HG02885 (cell line): Measurements from ENCODE around the gene OR56B4.
"Not testable (repeated sequence)": the region's sequence is repeated elsewhere in the genome, so short reads cannot be mapped to it uniquely, and the experiment has no call there.

Experiments
- ATAC-seq: cut with Tn5 transposase; IDR thresholded peaks from one replicate; pipeline ENCODE4 v1.9.1; 2021; ENCODE audit warnings: mild to moderate bottlenecking; ENCODE audit not compliant: unreplicated experiment, poor library complexity

Gene OR56B4, protein sequence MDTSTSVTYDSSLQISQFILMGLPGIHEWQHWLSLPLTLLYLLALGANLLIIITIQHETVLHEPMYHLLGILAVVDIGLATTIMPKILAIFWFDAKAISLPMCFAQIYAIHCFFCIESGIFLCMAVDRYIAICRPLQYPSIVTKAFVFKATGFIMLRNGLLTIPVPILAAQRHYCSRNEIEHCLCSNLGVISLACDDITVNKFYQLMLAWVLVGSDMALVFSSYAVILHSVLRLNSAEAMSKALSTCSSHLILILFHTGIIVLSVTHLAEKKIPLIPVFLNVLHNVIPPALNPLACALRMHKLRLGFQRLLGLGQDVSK

DNA sequence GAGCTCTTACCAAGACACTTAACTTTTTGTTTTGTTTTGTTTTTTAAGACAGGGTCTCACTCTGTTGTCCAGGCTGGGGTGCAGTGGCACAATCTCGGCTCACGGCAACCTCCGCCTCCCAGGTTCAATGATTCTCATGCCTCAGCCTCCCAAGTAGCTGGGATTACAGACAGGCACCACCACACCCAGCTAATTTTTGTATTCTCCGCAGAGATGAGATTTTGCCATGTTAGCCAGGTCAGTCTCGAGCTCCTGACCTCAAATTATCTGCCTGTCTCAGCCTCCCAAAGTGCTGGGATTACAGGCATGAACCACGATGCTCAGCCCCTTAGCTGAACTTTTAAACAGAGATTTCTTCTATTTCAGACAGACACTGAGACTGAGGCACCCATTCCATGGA is at the start of gene OR56B4:
OR56B4 (plus strand) TSS at position 301 of the 400 bp plus-strand sequence; CDS start at position 396, 95 bp downstream.
- not testable (repeated sequence) for ATAC-seq

DNA sequence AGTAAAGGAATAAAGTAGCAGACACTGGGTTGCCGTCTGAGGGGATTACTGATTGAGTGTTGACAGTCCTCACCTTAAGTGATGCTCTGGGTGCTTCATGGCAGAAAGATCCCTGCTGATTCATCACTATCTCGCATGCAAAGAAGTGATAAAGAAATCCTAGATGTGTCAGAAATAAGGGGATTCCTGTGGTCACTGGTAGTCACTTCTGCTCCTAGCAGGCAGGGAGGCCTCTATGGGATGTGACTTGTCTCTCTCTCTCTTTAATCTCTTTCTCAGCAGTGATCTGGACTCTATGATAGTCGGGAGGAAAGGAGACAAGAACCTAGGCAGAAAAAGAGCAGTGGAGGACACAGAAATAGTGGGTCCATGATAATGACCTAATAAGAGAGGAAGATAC is 46.0 kb upstream of the OR56B4 start:
- no peak for ATAC-seq

DNA sequence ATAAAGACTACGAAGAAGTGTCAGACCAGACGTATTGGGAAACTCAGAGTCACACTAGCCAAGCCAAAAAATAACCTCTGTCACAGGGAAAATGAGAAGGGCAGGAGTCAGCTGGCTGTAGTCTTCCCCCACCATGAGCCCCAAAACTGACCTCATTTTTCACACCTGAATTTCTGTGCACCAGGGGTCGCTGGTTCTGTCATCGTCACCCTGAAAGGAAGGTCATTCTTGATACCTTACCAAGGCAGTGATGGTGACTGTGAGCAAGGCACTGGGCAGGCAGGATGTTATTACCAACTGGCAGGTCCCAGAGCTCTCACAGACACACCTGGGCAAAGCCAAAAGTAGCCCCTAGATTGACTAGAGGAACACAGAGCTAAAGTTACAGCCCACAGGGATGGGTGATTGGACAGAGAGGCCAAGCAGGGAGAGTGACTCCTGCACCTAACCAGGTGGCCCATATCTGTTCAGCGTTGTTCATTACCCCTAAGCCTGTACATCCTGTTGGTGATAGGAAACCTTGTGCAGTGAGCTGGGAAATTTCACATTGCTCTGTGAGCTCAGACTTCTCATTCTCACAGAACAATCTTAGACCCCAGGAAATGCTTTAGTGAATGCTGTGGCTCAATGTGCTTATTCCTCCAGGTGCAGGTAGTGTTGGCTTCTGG is 44.7 kb upstream of the OR56B4 start:
- ATAC-seq = no peak

DNA sequence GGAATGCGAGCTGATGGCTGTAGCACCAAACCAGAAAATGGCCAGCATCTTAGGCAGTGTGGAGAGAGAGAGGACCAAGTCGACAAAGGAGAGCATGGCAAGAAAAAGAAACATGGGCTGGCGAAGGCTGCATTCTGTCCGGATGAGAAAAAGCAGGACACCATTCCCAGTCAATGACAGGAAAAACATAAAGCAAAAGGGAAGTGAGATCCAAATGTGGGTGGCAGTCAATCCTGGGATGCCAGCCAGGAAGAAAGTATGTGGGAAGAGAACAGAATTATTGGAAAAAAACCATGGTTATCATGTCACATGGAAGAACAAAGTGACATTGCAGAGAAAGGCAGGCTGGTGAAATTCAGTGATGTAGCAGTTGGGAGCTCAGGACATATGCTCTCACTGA is 40.0 kb upstream of the OR56B4 start:
- ATAC-seq = no peak

DNA sequence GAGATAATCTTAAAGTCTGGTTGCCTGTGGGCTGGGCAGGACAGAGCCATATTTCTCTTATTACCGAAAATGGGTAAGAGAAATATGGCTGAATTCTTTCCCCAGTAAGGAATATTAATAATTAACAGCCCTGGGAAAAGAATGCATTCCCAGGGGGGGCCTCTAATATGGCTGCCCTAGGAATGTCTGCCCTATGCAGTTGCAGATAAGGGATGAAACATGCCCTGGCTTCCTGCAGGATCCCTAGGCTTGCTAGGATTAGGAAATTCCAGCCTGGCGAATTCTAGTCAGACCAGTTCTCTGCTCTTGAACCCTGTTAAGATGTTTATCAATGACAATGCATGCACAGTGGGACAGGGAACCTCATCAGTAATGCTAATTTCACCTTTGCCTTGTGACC is 31.0 kb upstream of the OR56B4 start:
- not testable (repeated sequence) for ATAC-seq

DNA sequence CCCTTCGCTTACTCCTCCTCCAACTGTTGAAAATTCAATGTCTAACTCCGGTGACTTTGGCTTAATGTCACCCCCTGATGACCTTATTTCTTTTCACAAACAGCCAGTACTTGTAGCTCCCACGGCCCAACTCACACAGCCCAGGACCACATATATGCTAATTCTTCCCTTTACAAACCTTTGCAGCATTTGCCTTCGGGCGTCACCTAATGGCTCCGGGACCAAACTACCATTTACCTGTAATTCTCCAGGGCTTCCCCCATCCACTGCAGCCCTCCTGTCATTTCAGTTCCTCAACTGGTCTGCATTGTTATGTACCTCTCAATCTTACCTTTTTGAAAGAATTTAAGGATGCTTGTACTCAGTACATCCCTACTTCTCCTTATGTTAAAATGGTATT is 29.8 kb upstream of the OR56B4 start:
- no peak for ATAC-seq

DNA sequence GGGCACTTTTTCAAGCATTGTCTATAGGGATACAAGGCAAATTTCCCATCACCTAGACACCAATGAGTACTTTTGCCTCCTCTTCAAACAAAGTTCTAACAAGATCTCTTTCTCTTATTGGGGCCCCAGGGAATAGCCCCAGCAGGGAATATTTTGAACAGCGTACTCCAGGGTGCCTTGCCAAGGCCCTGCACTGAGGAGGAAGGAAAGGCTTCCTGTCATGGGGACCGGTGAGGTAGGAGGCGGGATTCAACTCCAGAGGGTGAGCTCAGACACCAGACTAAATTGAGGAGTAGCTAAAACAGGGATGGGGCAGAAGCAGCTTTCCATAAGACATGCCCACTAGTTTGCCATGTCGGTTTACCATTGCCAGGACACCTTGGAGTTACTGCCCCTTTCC is 28.0 kb upstream of the OR56B4 start:
- no peak for ATAC-seq

DNA sequence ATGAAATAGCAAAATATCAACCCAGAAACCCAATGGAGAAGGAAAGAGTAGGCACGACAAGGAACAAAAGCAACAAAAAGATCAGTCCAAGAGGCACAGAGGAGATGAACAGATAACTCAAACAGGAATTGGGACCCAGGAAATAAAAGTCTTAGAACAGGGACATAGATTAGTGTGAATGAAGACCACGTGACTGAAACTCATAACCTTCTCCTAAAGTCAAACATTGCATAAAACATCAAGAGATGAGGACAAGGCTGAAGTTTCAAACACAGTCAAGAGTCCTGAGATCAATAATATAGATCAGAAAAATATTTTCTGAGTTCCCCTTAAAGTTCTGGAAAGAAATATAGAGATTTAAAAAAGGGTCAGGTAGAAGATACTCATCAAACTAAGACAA is 24.4 kb upstream of the OR56B4 start:
- ATAC-seq = no peak

DNA sequence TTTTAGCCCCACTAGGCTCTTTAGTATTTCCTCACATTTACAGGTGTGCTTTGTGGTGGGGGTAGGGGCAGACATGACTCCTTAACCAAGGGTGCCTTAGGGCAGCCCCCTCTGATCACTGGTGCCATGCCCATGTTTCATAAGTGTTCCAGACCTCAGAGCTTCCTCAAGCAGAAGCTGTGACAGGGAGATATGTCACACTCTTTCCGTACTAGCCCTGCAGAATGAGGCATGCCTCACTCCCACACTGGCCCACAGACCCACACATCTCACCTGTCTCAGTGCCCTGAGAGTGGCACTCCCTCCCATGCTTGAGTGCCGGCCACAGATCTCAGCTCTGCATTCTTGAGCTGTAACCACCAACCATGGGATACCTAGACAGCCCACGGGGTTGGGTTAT is 22.9 kb upstream of the OR56B4 start:
- ATAC-seq = no peak

DNA sequence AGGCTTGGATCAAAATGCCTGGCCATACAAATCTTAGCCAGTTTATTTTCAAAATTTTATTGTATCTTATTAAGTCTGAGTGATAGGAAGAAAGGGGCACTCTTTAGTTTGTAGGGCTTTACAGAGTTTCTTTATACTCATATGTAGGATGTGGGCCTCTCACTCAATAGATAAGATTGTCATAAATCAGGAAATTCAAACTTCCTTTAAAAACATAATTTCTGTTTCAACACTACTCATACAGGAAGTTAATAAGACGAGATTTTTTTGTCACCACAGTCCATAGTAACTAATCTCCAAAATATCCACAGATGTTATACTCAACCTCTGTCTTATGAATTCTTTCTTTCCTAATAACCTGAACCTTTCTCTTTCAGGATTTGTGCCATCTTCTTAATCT is 13.3 kb upstream of the OR56B4 start:
- no peak for ATAC-seq

DNA sequence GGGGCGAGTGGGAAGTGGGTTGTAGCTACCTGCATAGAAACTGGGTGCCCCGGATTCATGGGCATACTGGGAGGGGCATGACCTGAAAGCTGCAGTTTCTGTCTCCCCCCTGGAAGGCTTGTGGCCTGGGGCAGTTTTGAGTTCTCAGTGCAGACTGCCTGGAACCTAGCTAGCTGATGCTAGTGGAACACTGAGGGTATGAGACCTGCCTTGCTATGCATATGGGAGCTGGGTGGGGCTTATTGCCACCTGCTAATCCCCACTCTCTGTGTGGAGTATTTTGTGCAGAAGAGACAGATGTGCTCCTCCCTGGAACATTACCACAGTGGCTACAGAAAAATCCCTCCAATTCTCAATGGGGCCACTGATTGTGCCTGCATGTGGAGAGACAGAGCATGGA is 11.7 kb upstream of the OR56B4 start:
- no peak for ATAC-seq

DNA sequence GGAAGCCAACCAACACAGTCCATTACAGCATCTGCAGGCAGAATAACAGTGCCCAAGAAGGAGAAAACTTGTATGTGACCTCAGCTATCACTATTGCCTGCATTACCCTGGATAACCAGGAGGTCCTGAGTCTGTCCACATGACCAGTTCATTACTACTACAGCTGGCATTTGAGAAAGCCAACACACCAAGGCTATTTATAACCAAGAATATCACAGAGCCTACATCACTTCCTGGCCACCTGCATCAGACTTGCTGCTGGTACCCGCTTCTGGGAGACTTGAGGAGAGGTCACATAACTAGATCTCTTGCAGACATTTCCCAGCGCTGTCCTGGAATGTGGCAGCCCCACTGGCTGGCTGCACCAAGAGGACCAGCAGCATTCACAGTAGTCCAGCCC is 11.1 kb upstream of the OR56B4 start:
- no peak for ATAC-seq

DNA sequence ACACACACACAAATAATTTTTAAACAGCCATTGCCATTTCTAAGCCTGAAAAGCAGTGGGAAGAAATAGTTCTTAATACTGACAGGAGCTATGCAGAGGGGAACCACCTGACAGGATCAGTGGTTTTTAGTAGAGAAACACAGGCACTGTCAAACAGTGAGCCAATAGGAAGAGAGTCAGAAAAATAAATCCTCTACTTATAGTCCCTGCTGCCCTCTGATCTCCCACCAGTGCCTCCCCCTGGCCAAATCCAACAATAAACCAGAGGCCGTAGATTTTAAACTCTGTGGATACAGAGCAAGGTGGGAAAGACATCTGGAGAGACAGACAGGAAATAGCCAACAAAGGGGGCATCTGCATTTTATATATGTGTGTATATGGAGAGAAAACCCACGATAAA is 7.9 kb upstream of the OR56B4 start:
- ATAC-seq = no peak

DNA sequence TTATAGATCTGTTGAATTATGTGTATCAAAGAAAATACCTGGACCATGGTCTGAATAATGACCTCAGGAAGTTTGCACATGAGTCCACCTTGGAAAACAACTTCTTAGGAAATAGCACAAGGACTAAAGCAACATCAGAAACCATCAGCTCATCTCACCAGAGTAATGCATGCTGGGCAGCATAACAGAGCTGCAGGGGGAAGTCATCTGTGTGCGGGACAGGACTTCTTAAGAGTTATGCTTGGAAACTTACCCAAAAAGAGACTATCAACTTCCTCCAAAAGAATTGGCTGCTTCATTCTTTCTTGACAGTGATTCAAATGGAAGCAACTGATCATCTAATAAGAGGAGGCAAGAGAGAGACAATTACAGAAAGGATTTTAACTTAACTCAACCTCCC is 2.5 kb downstream of the OR56B4 start:
- ATAC-seq = no peak

DNA sequence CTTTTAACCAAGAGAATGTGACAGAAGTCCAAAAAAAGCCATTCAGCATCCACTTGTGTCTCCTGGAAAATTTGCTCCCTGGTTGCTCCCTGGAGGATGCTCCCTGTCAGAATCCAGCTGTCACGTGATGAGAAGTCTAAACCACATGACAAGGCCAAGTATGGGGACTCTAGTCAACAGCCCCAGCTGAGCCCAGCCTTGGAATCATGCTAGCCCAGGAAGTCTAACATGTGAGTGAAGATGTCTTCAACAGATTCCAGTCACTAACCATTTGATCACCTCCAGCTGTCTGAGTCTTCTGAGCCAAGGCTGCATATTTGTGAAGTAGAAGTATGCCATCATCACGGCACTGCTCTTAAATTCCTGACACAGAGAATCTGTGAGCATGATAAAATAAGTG is 4.2 kb downstream of the OR56B4 start:
- ATAC-seq = no peak

DNA sequence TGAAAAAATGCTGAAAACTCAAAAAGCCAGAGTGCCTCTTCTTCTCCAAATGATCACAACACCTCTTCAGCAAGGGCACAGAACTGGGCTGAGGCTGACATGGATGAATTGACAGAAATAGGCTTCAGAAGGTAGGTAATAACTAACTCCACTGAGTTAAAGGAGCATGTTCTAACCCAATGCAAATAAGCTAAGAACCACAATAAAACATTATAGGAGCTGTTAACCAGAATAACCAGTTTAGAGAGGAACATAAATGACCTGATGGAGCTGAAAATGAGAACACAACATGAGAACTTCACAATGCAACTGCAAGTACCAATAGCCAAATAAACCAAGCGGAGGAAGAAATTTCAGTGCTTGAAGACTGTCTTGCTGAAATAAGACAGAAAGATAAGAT is 9.2 kb downstream of the OR56B4 start:
- ATAC-seq = no peak

DNA sequence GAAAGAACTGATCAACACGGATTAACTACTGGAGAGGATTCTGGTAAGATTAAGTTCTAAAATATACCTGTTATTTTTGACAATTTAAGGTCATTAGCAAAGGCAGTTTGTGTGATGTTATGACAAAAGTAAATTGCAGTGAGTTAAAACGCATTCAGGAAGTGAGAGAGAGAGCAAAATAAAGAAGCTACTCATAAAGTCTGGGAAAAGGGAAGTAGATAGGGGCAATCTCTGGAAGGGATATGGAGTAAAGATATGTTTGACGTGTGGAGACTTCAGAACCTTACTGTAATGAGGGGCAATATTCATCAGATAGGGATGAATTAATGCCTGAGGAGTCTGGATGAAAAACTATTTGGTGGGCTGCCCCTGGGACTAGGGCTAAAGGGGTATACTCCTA is 16.8 kb downstream of the OR56B4 start:
- no peak for ATAC-seq

DNA sequence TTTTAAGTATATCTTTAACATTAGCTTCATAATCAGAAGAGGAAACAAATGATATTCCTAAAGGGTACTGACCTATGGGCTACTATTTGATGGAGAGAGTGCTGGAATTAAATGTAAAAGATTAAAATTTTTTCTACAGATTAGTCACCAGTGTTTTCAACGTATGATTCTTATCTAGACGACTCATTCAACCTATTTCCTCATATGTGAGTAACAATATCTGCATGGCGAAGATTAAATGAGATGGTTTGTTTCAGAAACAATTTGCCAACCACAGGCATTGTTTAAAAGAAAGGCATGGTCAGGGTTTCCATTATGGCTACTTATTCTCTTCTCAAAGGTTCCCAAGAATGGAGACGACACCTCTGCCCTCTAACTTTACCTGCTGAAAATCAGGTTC is 20.4 kb downstream of the OR56B4 start:
- no peak for ATAC-seq

DNA sequence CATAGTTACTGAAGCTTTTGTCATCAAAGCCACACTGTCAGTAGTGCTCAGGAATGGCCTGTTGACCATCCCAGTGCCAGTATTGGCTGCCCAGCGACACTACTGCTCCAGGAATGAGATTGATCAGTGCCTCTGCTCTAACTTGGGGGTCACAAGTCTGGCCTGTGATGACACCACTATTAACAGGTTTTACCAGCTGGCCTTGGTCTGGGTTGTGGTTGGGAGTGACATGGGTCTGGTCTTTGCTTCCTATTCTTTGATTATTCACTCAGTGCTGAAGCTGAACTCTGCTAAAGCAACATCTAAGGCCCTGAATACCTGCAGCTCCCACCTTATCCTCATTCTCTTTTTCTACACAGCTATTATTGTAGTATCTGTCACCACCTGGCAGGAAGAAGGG is 21.5 kb downstream of the OR56B4 start:
- ATAC-seq = no peak

DNA sequence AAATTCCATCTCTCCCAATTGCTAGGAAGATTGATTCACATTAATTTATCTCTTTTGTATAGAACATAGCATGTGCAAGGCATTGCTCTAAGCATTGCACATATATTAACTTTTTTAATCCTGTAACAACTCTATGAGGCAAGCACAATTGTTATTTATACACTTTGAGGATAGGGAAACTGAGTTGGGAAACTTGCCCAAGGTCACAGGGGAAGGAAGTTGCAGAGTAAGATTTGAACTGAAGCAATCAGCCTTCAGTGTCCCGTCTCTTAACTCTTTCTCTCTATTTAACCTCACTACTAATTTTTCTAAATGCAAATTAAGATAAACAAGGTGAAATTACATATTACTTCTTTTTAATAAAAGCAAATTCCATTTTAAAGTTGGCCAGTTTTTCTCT is 22.2 kb downstream of the OR56B4 start:
- no peak for ATAC-seq

DNA sequence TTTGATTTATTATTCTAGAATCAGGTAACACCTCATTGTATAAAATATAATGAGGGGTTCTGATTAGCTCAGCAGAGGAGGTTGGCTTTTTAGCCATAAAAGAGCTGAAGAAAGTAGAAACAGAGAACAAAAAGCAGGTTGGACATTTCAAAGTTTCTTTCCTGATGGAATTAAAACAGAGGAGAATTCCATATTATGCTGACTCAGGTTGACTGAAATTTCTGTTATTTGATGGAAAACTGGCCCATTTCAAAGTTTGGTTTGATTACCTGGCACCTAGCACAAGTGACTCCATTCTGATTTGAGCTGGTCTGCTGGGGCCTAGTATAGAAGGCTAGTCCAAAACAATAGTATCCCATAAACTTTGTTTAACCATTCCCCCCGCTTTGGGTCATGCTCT is 24.9 kb downstream of the OR56B4 start:
- ATAC-seq = no peak

DNA sequence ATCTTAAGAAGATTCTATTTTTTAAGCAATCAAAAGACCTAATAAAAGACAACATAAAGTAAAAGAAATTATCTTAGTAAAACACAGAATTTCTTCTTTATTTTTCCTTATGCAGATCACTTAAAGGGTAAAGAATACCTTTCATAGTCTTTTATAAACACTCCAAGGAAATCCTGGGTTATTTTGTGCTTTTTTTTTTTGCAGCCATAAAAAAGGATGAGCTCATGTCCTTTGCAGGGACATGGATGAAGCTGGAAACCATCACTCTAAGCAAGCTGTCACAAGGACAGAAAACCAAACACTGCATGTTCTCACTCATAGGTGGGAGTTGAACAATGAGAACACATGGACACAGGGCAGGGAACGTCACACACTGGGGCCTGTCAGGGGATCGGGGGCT is 28.5 kb downstream of the OR56B4 start:
- ATAC-seq = not testable (repeated sequence)
